GM12892 (cell line): ENCODE results near the gene LRRTM4.

ENCODE experiments used
- POLR2A ChIP-seq: IDR thresholded peaks from 2 replicates; pipeline ENCODE4 v1.6.1; 2011; ENCODE audit warnings: low read depth, low read length, control low read depth
- POLR2AphosphoS5 ChIP-seq: IDR thresholded peaks from 2 replicates; pipeline ENCODE4 v1.6.1; 2011; ENCODE audit warnings: low read depth, low read length, control low read depth

DNA sequence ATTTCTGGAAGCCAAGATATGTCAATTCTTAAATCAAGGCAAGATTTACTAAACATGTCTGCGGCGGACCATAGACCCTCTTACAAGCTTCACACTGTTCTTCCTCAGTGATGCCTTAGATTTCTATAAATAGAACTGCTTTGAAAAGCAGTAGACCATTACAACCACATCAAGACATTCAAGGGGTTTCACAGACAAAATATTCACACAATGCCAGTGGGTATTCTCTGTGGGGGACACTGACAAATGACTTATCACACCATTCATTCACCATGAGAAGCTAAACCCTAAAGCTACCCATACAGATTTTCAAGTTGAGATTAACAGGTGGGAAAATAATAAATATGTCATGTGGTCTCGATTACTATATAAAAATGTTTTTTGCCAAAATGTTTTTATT lies 15.9 kb upstream of the LRRTM4 start:
- TF ChIP-seq POLR2A (no peak), POLR2AphosphoS5 (no peak)
